KMS-11 (cell line): ENCODE results near the gene NTN3.

Source experiments
- H2AFZ ChIP-seq: fragments of 200-600 bp; sonication (generic); 2 replicates; pipeline ENCODE4 v1.6.1; 2016; ENCODE audit warnings: antibody characterized with exemption, mixed run types, low read depth
- H3K27ac ChIP-seq: fragments of 200-600 bp; sonication (generic); 2 replicates; pipeline ENCODE4 v1.6.1; 2016; ENCODE audit warnings: mild to moderate bottlenecking, mixed run types
- H3K27me3 ChIP-seq: fragments of 200-600 bp; sonication (generic); 2 replicates; pipeline ENCODE4 v1.6.1; 2017; ENCODE audit warnings: mild to moderate bottlenecking, low read depth, mixed run types, moderate library complexity; ENCODE audit not compliant: insufficient read depth
- H3K36me3 ChIP-seq: fragments of 200-600 bp; sonication (generic); 2 replicates; pipeline ENCODE4 v1.6.1; 2017; ENCODE audit warnings: mild to moderate bottlenecking, mixed run types; ENCODE audit not compliant: insufficient read depth
- H3K4me1 ChIP-seq: fragments of 200-600 bp; sonication (generic); 2 replicates; pipeline ENCODE4 v1.6.1; 2016; ENCODE audit warnings: mild to moderate bottlenecking, low read depth, mixed run types; ENCODE audit not compliant: poor library complexity, severe bottlenecking
- H3K4me2 ChIP-seq: fragments of 200-600 bp; sonication (generic); 2 replicates; pipeline ENCODE4 v1.7.0; 2016; ENCODE audit warnings: mild to moderate bottlenecking, mixed run types
- H3K4me3 ChIP-seq: fragments of 200-600 bp; sonication (generic); IDR thresholded peaks from 2 replicates; pipeline ENCODE4 v1.6.1; 2017; ENCODE audit warnings: low read depth, low read length, mixed read lengths; ENCODE audit not compliant: insufficient read depth
- H3K79me2 ChIP-seq: fragments of 200-600 bp; sonication (generic); 2 replicates; pipeline ENCODE4 v1.6.1; 2016; ENCODE audit warnings: low read depth, mixed run types; ENCODE audit not compliant: insufficient read depth
- H3K9ac ChIP-seq: fragments of 200-600 bp; sonication (generic); 2 replicates; pipeline ENCODE4 v1.6.1; 2016; ENCODE audit warnings: mild to moderate bottlenecking, mixed run types
- H4K20me1 ChIP-seq: fragments of 200-600 bp; sonication (generic); 2 replicates; pipeline ENCODE4 v1.6.1; 2016; ENCODE audit warnings: mild to moderate bottlenecking, mixed run types; ENCODE audit not compliant: insufficient read depth
- CTCF ChIP-seq: fragments of 200-600 bp; sonication (generic); conservative IDR thresholded peaks from 2 replicates; pipeline ENCODE4 v1.6.1; 2017; ENCODE audit warnings: low read depth, mild to moderate bottlenecking, antibody characterized with exemption, low read length, moderate library complexity, mixed read lengths

The NTN3 gene

GRCh38 chr16:2472488-2472864 lies 1.4 kb downstream of the NTN3 start:
- Histone ChIP-seq H3K27me3 (peaks cover 34% of the 10 kb centered on the region), H3K79me2 (no peaks in the 10 kb centered on the region; the same call in 1 of the 2 replicates), H3K27ac (no peak overlapping the region), H3K9ac (no peak overlapping the region), H3K36me3 (no peaks in the 10 kb centered on the region), H2AFZ (no peak overlapping the region), H3K4me2 (no peak overlapping the region; the same call in 1 of the 2 replicates), H4K20me1 (no peaks in the 10 kb centered on the region), H3K4me1 (peaks cover 51% of the 10 kb centered on the region), H3K4me3 (no peak overlapping the region)
- TF ChIP-seq CTCF = no peak

GRCh38 chr16:2472885-2473445 lies 1.9 kb downstream of the NTN3 start:
- H3K4me3 ChIP-seq = no peak overlapping the region
- H3K27me3 ChIP-seq = peaks cover 32% of the 10 kb centered on the region
- H3K9ac ChIP-seq = peak overlapping the region; percentile 91; the same call in 1 of the 2 replicates
- H3K4me2 ChIP-seq = peak overlapping the region; percentile 78
- H2AFZ ChIP-seq = no peak overlapping the region
- peaks cover 49% of the 10 kb centered on the region for H3K4me1 ChIP-seq
- H3K27ac ChIP-seq = no peak overlapping the region
- H4K20me1 ChIP-seq = no peaks in the 10 kb centered on the region
- H3K79me2 ChIP-seq = peaks cover 3% of the 10 kb centered on the region; the same call in 1 of the 2 replicates
- TF ChIP-seq CTCF = no peak
- H3K36me3 ChIP-seq = no peaks in the 10 kb centered on the region

GRCh38 chr16:2473446-2473926 lies 2.4 kb downstream of the NTN3 start:
- H3K27ac ChIP-seq = no peak overlapping the region
- H3K79me2 ChIP-seq = peaks cover 7% of the 10 kb centered on the region; the same call in 1 of the 2 replicates
- no peak for TF ChIP-seq CTCF
- H3K4me2 ChIP-seq = peak overlapping the region; percentile 78
- peak overlapping the region; percentile 90 for H2AFZ ChIP-seq
- H3K36me3 ChIP-seq = no peaks in the 10 kb centered on the region
- peak overlapping the region; percentile 91; the same call in 1 of the 2 replicates for H3K9ac ChIP-seq
- peaks cover 44% of the 10 kb centered on the region for H3K4me1 ChIP-seq
- no peaks in the 10 kb centered on the region for H4K20me1 ChIP-seq
- H3K4me3 ChIP-seq = no peak overlapping the region
- peaks cover 32% of the 10 kb centered on the region for H3K27me3 ChIP-seq

GRCh38 chr16:2473999-2474876 lies 3.1 kb downstream of the NTN3 start:
- H3K36me3 ChIP-seq = no peaks in the 10 kb centered on the region
- H3K27me3 ChIP-seq = peaks cover 32% of the 10 kb centered on the region
- H2AFZ ChIP-seq = peak overlapping the region; percentile 90
- peaks cover 7% of the 10 kb centered on the region; the same call in 1 of the 2 replicates for H3K79me2 ChIP-seq
- H3K4me3 ChIP-seq = no peak overlapping the region
- peak overlapping the region; percentile 91 for H3K9ac ChIP-seq
- H3K27ac ChIP-seq = peak overlapping the region; percentile 70
- H4K20me1 ChIP-seq = no peaks in the 10 kb centered on the region
- H3K4me2 ChIP-seq = peak overlapping the region; percentile 95
- H3K4me1 ChIP-seq = peaks cover 37% of the 10 kb centered on the region
- peak; percentile 38; the same call in 1 of the 2 replicates for TF ChIP-seq CTCF
